Endothelial cell of umbilical vein (primary cell): ENCODE results near the gene KCNF1. TPM values are rescaled to one million over a fixed set of nuclear protein-coding genes. Genes with fewer than 3 reads are reported as not detected.

Source experiments
- BruUV-seq: library from RNA; stranded (reverse); fragments of 400-500 nt; replicated peaks from 2 replicates; lab custom pipeline; 2021; lab: Mats Ljungman, UMichigan
- CTCF ChIA-PET: fragments of 300-600, 350-600 bp; sonication (Branson Sonifier 250); formaldehyde crosslinking; loops from one replicate; lab custom pipeline; 2021; ENCODE audit warnings: antibody characterized with exemption, inconsistent platforms; lab: Charles Lee
- POLR2A ChIA-PET: fragments of 300-600, 350-600 bp; sonication (Branson Sonifier 250); formaldehyde crosslinking; loops from one replicate; lab custom pipeline; 2021; ENCODE audit warnings: antibody characterized with exemption, inconsistent platforms; lab: Charles Lee
- DNase-seq: peaks from one replicate; pipeline ENCODE4 v3.0.0-alpha.2; 2011; ENCODE audit warnings: low read depth, low spot score
- FAIRE-seq: peaks from 2 replicates; lab custom pipeline; 2011; peaks lifted over from hg19 to GRCh38; lab: Jason Lieb, UNC
- H2AFZ ChIP-seq: 2 replicates; pipeline ENCODE4 v1.6.0; 2012; ENCODE audit warnings: low read depth, low read length, control low read depth, inconsistent platforms
- H3K27ac ChIP-seq: 2 replicates; pipeline ENCODE4 v1.5.1; 2011; ENCODE audit warnings: low read depth, mild to moderate bottlenecking, control low read depth, low read length, moderate library complexity; ENCODE audit not compliant: insufficient read depth
- H3K27me3 ChIP-seq, 2 experiments: 2 replicates each; pipeline versions ENCODE4 v1.6.0 to v1.6.1; 2011; ENCODE audit warnings: low read length in 2 of 2, mixed read lengths in 1 of 2; ENCODE audit not compliant: control insufficient read depth in 2 of 2, insufficient read depth in 2 of 2
- H3K36me3 ChIP-seq, 2 experiments: 2 replicates in 1 of 2; 3 replicates in 1 of 2; pipeline ENCODE4 v1.5.1; 2011; ENCODE audit warnings: low read length in 2 of 2, mild to moderate bottlenecking in 1 of 2, moderate library complexity in 1 of 2; ENCODE audit not compliant: control insufficient read depth in 2 of 2, insufficient read depth in 2 of 2; ENCODE audit errors: extremely low read depth in 1 of 2
- H3K4me1 ChIP-seq: 3 replicates; pipeline ENCODE4 v1.5.1; 2011; ENCODE audit warnings: mild to moderate bottlenecking, low read length; ENCODE audit not compliant: control insufficient read depth, insufficient read depth; ENCODE audit errors: extremely low read depth
- H3K4me2 ChIP-seq: 2 replicates; pipeline ENCODE4 v1.6.1; 2011; ENCODE audit warnings: low read length, control low read depth, mixed read lengths; ENCODE audit not compliant: insufficient read depth
- H3K4me3 ChIP-seq, 3 experiments: fragments of 200-600 bp in 1 of 3; sonication (generic), shearing (Covaris generic) in 1 of 3; replicated peaks in 1 of 3; 2 replicates each; pipeline ENCODE4 v1.5.1; 2011 to 2016; ENCODE audit warnings: control low read depth in 3 of 3, low read length in 3 of 3, mild to moderate bottlenecking in 2 of 3, inconsistent platforms in 1 of 3, low read depth in 1 of 3, moderate library complexity in 1 of 3; ENCODE audit not compliant: insufficient read depth in 1 of 3
- H3K79me2 ChIP-seq: 2 replicates; pipeline ENCODE4 v1.6.0; 2012; ENCODE audit warnings: low read length, inconsistent platforms; ENCODE audit not compliant: control insufficient read depth, insufficient read depth
- H3K9ac ChIP-seq: replicated peaks from 2 replicates; pipeline ENCODE3; 2011; ENCODE audit warnings: low read length, control low read depth; ENCODE audit not compliant: insufficient read depth; ENCODE audit errors: extremely low read depth
- H3K9me1 ChIP-seq: replicated peaks from 3 replicates; pipeline ENCODE4 v1.6.0; 2011; ENCODE audit warnings: mild to moderate bottlenecking, low read length; ENCODE audit not compliant: control insufficient read depth, insufficient read depth; ENCODE audit errors: extremely low read depth
- H3K9me3 ChIP-seq: replicated peaks from 2 replicates; pipeline ENCODE4 v1.5.1; 2012; ENCODE audit warnings: low read length, inconsistent platforms; ENCODE audit not compliant: control insufficient read depth, insufficient read depth
- H4K20me1 ChIP-seq: replicated peaks from 2 replicates; pipeline ENCODE3; 2011; ENCODE audit warnings: mild to moderate bottlenecking, low read length; ENCODE audit not compliant: control insufficient read depth, insufficient read depth; ENCODE audit errors: extremely low read depth
- EZH2 ChIP-seq: IDR thresholded peaks from 2 replicates; pipeline ENCODE4 v1.6.1; 2012; ENCODE audit warnings: borderline replicate concordance, low read depth, mild to moderate bottlenecking, moderate library complexity, low read length, inconsistent platforms; ENCODE audit not compliant: severe bottlenecking
- FOS ChIP-seq: IDR thresholded peaks from 2 replicates; pipeline ENCODE4 v1.6.1; 2011; ENCODE audit warnings: mild to moderate bottlenecking, low read length, moderate library complexity, borderline replicate concordance; ENCODE audit not compliant: insufficient read depth
- GATA2 ChIP-seq: IDR thresholded peaks from 2 replicates; pipeline ENCODE4 v1.7.0; 2011; ENCODE audit warnings: low read depth, mild to moderate bottlenecking, moderate library complexity, mixed read lengths, low read length; ENCODE audit not compliant: insufficient read length, insufficient read depth
- JUN ChIP-seq: IDR thresholded peaks from 2 replicates; pipeline ENCODE4 v1.6.1; 2011; ENCODE audit warnings: borderline replicate concordance, low read depth; ENCODE audit not compliant: insufficient read length, insufficient read depth
- MAX ChIP-seq: IDR thresholded peaks from 2 replicates; pipeline ENCODE4 v1.6.1; 2011; ENCODE audit not compliant: insufficient read depth, insufficient read length
- MYC ChIP-seq: IDR thresholded peaks from one replicate; pipeline ENCODE4 v1.6.1; 2011; ENCODE audit warnings: mild to moderate bottlenecking, low read depth, low read length
- POLR2A ChIP-seq: IDR thresholded peaks from 2 replicates; pipeline ENCODE4 v1.6.1; 2012; ENCODE audit warnings: low read depth, mild to moderate bottlenecking, control low read depth, low read length
- POLR2AphosphoS5 ChIP-seq: IDR thresholded peaks from 2 replicates; pipeline ENCODE4 v1.6.1; 2012; ENCODE audit warnings: low read depth, mild to moderate bottlenecking, control low read depth, low read length, moderate library complexity; ENCODE audit not compliant: insufficient read depth
- dilution Hi-C: fragments of 300-500 bp; cut with MboI; formaldehyde crosslinking; loops from one replicate; pipeline ENCODE4 v1.15.0; 2019; ENCODE audit warnings: low sequenced_read_pairs; ENCODE audit not compliant: extremely low pct_ligation_motif_present
- intact Hi-C: fragments of 100-400 bp; cut with micrococcal nuclease; formaldehyde crosslinking; loops from one replicate; pipeline ENCODE4 v1.10.0; 2022
- polyA plus RNA-seq, 4 experiments: library from polyadenylated mRNA; depleted of rRNA in 3 of 4; stranded (reverse) in 3 of 4; unstranded in 1 of 4; fragments of >200 nt; gene quantifications; 2 replicates each; pipeline versions ENCODE4 v1.2.1 to v1.2.3, GENCODE V29; 2011 to 2012; ENCODE audit warnings: missing spikeins in 1 of 4
- total RNA-seq: library from RNA; stranded (reverse); gene quantifications from 2 replicates; pipeline ENCODE4 v1.2.3, GENCODE V29; 2021
- TF ChIP-seq, protein P1 (sequence below), 2 donors: IDR thresholded peaks; 1 replicate in 1 of 2; 2 replicates in 1 of 2; pipeline ENCODE4 v1.5.1; 2011; ENCODE audit warnings: low read length in 2 of 2, mild to moderate bottlenecking in 2 of 2, moderate library complexity in 2 of 2, control low read depth in 1 of 2, inconsistent platforms in 1 of 2, low read depth in 1 of 2; ENCODE audit not compliant: insufficient read depth in 1 of 2; ENCODE audit errors: extremely low read depth in 1 of 2

The KCNF1 gene
- total and polyA plus RNA-seq, 2 donors (not counting 3 experiments of a cell fraction or from before 2014, with no cell fraction given): 0.23 to 0.42 TPM

DNA sequence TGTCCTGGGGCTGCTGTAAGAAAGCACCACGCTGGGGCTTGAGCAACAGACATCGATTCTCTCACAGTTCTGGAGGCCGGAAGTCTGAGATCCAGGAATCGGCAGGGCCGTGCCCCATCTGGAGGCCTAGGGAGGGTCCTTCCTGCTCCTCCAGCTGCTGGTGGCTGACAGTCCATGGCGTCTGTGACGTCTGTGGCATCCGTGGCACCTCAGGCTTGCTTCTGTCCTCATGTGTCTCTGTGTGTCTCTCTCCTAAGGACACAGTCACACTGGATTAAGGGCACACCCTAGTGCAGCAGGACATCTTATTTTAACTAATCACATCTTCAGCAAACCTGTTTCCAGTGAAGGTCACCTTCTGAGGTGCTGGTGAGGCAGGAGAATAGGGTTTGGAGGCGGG, 32.6 kb upstream of the KCNF1 start:
- BruUV-seq: no TSS peak
- no peak for FAIRE-seq
- dilution Hi-C loops: no loop called here
- H3K36me3 ChIP-seq: no peaks in the 10 kb centered on the region
- H3K4me3 ChIP-seq: no peak overlapping the region
- POLR2A ChIA-PET: no interaction called here
- no peaks in the 10 kb centered on the region for H3K4me1 ChIP-seq
- no peaks in the 10 kb centered on the region for H3K9me1 ChIP-seq
- no peak overlapping the region for H3K9ac ChIP-seq
- H4K20me1 ChIP-seq: no peaks in the 10 kb centered on the region
- peaks cover 2 to 3% of the 10 kb centered on the region in 2 experiments for H3K27me3 ChIP-seq
- H3K79me2 ChIP-seq: no peaks in the 10 kb centered on the region
- no peak overlapping the region for H3K4me2 ChIP-seq
- TF ChIP-seq GATA2: no peak
- intact Hi-C loops: no loop called here
- H2AFZ ChIP-seq: no peak overlapping the region
- CTCF ChIA-PET: no interaction called here
- no peak overlapping the region for H3K27ac ChIP-seq
- no peaks in the 10 kb centered on the region for H3K9me3 ChIP-seq
- no peak for DNase-seq

GRCh38 chr2:10879624-10880585, 31.8 kb upstream of the KCNF1 start:
- DNase-seq: no peak
- Histone ChIP-seq H3K9me3 (no peaks in the 10 kb centered on the region), H3K4me1 (no peaks in the 10 kb centered on the region), H3K9ac (no peak overlapping the region), H3K4me3 (no peak overlapping the region), H3K36me3 (no peaks in the 10 kb centered on the region), H3K27me3 (peaks cover 2 to 3% of the 10 kb centered on the region in 2 experiments), H4K20me1 (no peaks in the 10 kb centered on the region), H3K27ac (no peak overlapping the region), H3K9me1 (no peaks in the 10 kb centered on the region), H2AFZ (no peak overlapping the region), H3K79me2 (no peaks in the 10 kb centered on the region), H3K4me2 (no peak overlapping the region)
- ChIA-PET POLR2A (no interaction called here), CTCF (interaction anchor here (1.0 kb wide), 1 partner anchor 47 kb away, joined by 3 read pairs; no protein-coding TSS in a partner anchor)
- FAIRE-seq: no peak
- TF ChIP-seq EZH2 (no peak), GATA2 (no peak), MAX (no peak), MYC (no peak), POLR2AphosphoS5 (no peak), FOS (no peak), JUN (no peak), POLR2A (no peak)
- TF ChIP-seq, protein P1, sequence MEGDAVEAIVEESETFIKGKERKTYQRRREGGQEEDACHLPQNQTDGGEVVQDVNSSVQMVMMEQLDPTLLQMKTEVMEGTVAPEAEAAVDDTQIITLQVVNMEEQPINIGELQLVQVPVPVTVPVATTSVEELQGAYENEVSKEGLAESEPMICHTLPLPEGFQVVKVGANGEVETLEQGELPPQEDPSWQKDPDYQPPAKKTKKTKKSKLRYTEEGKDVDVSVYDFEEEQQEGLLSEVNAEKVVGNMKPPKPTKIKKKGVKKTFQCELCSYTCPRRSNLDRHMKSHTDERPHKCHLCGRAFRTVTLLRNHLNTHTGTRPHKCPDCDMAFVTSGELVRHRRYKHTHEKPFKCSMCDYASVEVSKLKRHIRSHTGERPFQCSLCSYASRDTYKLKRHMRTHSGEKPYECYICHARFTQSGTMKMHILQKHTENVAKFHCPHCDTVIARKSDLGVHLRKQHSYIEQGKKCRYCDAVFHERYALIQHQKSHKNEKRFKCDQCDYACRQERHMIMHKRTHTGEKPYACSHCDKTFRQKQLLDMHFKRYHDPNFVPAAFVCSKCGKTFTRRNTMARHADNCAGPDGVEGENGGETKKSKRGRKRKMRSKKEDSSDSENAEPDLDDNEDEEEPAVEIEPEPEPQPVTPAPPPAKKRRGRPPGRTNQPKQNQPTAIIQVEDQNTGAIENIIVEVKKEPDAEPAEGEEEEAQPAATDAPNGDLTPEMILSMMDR (IDR thresholded peaks at IDR 0.05; ENCODE audit: extremely low read depth in 1 of 2, insufficient read depth in 1 of 2, low read depth in 1 of 2, low read length in 2 of 2): no peak
- intact Hi-C loops (no loop called here), dilution Hi-C loops (no loop called here)
- BruUV-seq: no TSS peak
